Keratinocyte (primary cell): ENCODE measurements around the gene SPRED2. TPM values are rescaled to one million over a fixed set of nuclear protein-coding genes. Genes with fewer than 3 reads are reported as not detected.
A peak's percentile ranks its signal among the peaks of the same experiment; 100 is the strongest.
"Not testable (repeated sequence)": the region's sequence is repeated elsewhere in the genome, so short reads cannot be mapped to it uniquely, and the experiment has no call there.

Source experiments
- DNase-seq: peaks from one replicate; pipeline ENCODE4 v3.0.0-alpha.2; 2011; ENCODE audit warnings: low read depth, missing footprints, low spot score
- FAIRE-seq: peaks from 2 replicates; lab custom pipeline; 2011; peaks lifted over from hg19 to GRCh38; lab: Jason Lieb, UNC
- H2AFZ ChIP-seq: 2 replicates; pipeline ENCODE4 v1.6.0; 2012; ENCODE audit warnings: low read length, control low read depth, inconsistent platforms; ENCODE audit not compliant: control insufficient read depth
- H3K27ac ChIP-seq: 2 replicates; pipeline ENCODE4 v1.5.1; 2011; ENCODE audit warnings: low read length; ENCODE audit not compliant: control insufficient read depth, insufficient read depth
- H3K27me3 ChIP-seq: 3 replicates; pipeline ENCODE4 v1.6.0; 2011; ENCODE audit warnings: low read length; ENCODE audit not compliant: control insufficient read depth, insufficient read depth; ENCODE audit errors: extremely low read depth
- H3K36me3 ChIP-seq, 2 experiments: 2 replicates in 1 of 2; 3 replicates in 1 of 2; pipeline ENCODE4 v1.5.1; 2011; ENCODE audit warnings: low read length in 2 of 2, mild to moderate bottlenecking in 1 of 2; ENCODE audit not compliant: control insufficient read depth in 2 of 2, insufficient read depth in 2 of 2; ENCODE audit errors: extremely low read depth in 1 of 2
- H3K4me1 ChIP-seq: 3 replicates; pipeline ENCODE4 v1.5.1; 2011; ENCODE audit warnings: low read length; ENCODE audit not compliant: control insufficient read depth, insufficient read depth; ENCODE audit errors: extremely low read depth
- H3K4me2 ChIP-seq: 3 replicates; pipeline ENCODE4 v1.6.0; 2011; ENCODE audit warnings: low read depth, low read length; ENCODE audit not compliant: control insufficient read depth, insufficient read depth; ENCODE audit errors: extremely low read depth
- H3K4me3 ChIP-seq, 3 experiments: fragments of 200-600 bp in 1 of 3; sonication (generic) in 1 of 3; 2 replicates in 2 of 3; 3 replicates in 1 of 3; pipeline ENCODE4 v1.5.1; 2011 to 2016; ENCODE audit warnings: low read length in 3 of 3, mild to moderate bottlenecking in 3 of 3, control low read depth in 2 of 3, inconsistent platforms in 1 of 3, low read depth in 1 of 3, mixed read lengths in 1 of 3, mixed run types in 1 of 3, moderate library complexity in 1 of 3; ENCODE audit not compliant: control insufficient read depth in 2 of 3, insufficient read depth in 2 of 3; ENCODE audit errors: extremely low read depth in 1 of 3
- H3K79me2 ChIP-seq: 2 replicates; pipeline ENCODE4 v1.6.0; 2012; ENCODE audit warnings: low read length; ENCODE audit not compliant: control insufficient read depth, insufficient read depth
- H3K9ac ChIP-seq: 3 replicates; pipeline ENCODE4 v1.6.0; 2011; ENCODE audit warnings: low read length; ENCODE audit not compliant: control insufficient read depth, insufficient read depth; ENCODE audit errors: extremely low read depth
- H3K9me1 ChIP-seq: 3 replicates; pipeline ENCODE4 v1.6.0; 2011; ENCODE audit warnings: low read length; ENCODE audit not compliant: control insufficient read depth, insufficient read depth; ENCODE audit errors: extremely low read depth
- H3K9me3 ChIP-seq: 2 replicates; pipeline ENCODE4 v1.5.1; 2012; ENCODE audit warnings: low read depth, low read length; ENCODE audit not compliant: control insufficient read depth
- H4K20me1 ChIP-seq: 3 replicates; pipeline ENCODE4 v1.6.0; 2011; ENCODE audit warnings: low read length; ENCODE audit not compliant: control insufficient read depth, insufficient read depth; ENCODE audit errors: extremely low read depth
- EZH2 ChIP-seq: IDR thresholded peaks from one replicate; pipeline ENCODE4 v1.6.1; 2012; ENCODE audit warnings: inconsistent platforms, mild to moderate bottlenecking, low read length, moderate library complexity
- dilution Hi-C: fragments of 300-500 bp; cut with MboI; formaldehyde crosslinking; loops from one replicate; pipeline ENCODE4 v1.7.0; 2020; ENCODE audit warnings: low sequenced_read_pairs; ENCODE audit not compliant: extremely low pct_ligation_motif_present
- polyA plus RNA-seq, 5 experiments: library from polyadenylated mRNA; depleted of rRNA in 3 of 5; stranded (reverse) in 3 of 5; stranded (forward) in 1 of 5; unstranded in 1 of 5; fragments of >200 nt; gene quantifications; 1 replicate in 1 of 5; 2 replicates in 3 of 5; 3 replicates in 1 of 5; pipeline versions ENCODE4 v1.2.1 to v1.2.3, GENCODE V29; 2011 to 2012; ENCODE audit warnings: missing spikeins in 2 of 5, low read depth in 1 of 5, low replicate concordance in 1 of 5
- TF ChIP-seq, protein P1 (sequence below), 3 experiments: IDR thresholded peaks in 1 of 3; conservative IDR thresholded peaks in 1 of 3; optimal IDR thresholded peaks in 1 of 3; 2 replicates in 2 of 3; 3 replicates in 1 of 3; pipeline versions ENCODE3 to v1.5.1; 2011; ENCODE audit warnings: low read length in 3 of 3, mild to moderate bottlenecking in 3 of 3, moderate library complexity in 2 of 3, control low read depth in 1 of 3, inconsistent platforms in 1 of 3; ENCODE audit not compliant: insufficient read depth in 2 of 3; ENCODE audit errors: extremely low read depth in 1 of 3

SPRED2 gene
- polyA plus RNA-seq, 1 donor (not counting 4 experiments of a cell fraction or from before 2014, with no cell fraction given): 26.8 TPM

DNA sequence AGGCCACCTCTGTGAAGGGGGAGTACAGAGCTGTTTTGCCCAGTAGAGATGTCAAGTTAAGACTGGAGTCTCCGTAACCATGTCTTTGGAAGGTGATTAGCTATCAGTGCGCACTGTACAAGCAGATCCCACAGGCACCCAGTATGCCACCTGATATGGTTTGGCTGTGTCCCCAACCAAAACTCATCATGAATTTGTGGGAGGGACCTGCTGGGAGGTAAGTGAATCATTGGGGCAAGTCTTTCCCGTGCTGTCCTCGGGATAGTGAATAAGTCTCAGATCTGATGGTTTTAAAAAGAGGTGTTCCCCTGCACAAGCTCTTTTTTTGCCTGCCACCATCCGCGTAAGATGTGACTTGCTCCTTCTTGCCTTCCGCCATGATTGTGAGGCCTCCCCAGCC lies 114.6 kb downstream of the SPRED2 start:
- FAIRE-seq (no peak), DNase-seq (peak; percentile 35)
- TF ChIP-seq, protein P1, sequence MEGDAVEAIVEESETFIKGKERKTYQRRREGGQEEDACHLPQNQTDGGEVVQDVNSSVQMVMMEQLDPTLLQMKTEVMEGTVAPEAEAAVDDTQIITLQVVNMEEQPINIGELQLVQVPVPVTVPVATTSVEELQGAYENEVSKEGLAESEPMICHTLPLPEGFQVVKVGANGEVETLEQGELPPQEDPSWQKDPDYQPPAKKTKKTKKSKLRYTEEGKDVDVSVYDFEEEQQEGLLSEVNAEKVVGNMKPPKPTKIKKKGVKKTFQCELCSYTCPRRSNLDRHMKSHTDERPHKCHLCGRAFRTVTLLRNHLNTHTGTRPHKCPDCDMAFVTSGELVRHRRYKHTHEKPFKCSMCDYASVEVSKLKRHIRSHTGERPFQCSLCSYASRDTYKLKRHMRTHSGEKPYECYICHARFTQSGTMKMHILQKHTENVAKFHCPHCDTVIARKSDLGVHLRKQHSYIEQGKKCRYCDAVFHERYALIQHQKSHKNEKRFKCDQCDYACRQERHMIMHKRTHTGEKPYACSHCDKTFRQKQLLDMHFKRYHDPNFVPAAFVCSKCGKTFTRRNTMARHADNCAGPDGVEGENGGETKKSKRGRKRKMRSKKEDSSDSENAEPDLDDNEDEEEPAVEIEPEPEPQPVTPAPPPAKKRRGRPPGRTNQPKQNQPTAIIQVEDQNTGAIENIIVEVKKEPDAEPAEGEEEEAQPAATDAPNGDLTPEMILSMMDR (optimal IDR thresholded peaks at IDR 0.05 in 1 of 3, IDR thresholded peaks at IDR 0.05 in 1 of 3, conservative IDR thresholded peaks at IDR 0.05 in 1 of 3; ENCODE audit: extremely low read depth in 1 of 3, insufficient read depth in 2 of 3, low read length in 3 of 3): no peak
- no peak for TF ChIP-seq EZH2
- Histone ChIP-seq H3K36me3 (peaks cover 15 to 38% of the 10 kb centered on the region in 2 experiments), H4K20me1 (no peaks in the 10 kb centered on the region), H3K4me1 (peaks cover 67% of the 10 kb centered on the region), H3K79me2 (peaks cover 29% of the 10 kb centered on the region), H3K4me3 (no peak overlapping the region), H3K9ac (no peak overlapping the region), H3K27ac (peak overlapping the region; percentile 56), H3K4me2 (no peak overlapping the region), H2AFZ (no peak overlapping the region), H3K9me1 (no peaks in the 10 kb centered on the region), H3K9me3 (no peaks in the 10 kb centered on the region), H3K27me3 (no peaks in the 10 kb centered on the region)
- dilution Hi-C loops: no loop called here

- dilution Hi-C loops: not testable (repeated sequence)
Measured at GRCh38 chr2:65317351-65317750, 115.0 kb downstream of the SPRED2 start.

GRCh38 chr2:65316072-65316471 lies 116.3 kb downstream of the SPRED2 start:
- H3K4me2 ChIP-seq: peak overlapping the region; percentile 79
- no peaks in the 10 kb centered on the region for H4K20me1 ChIP-seq
- TF ChIP-seq, protein P1 (optimal IDR thresholded peaks at IDR 0.05 in 1 of 3, IDR thresholded peaks at IDR 0.05 in 1 of 3, conservative IDR thresholded peaks at IDR 0.05 in 1 of 3; ENCODE audit: extremely low read depth in 1 of 3, insufficient read depth in 2 of 3, low read length in 3 of 3): peak in 1 of 3 experiments; percentile 9
- TF ChIP-seq EZH2: no peak
- H2AFZ ChIP-seq: no peak overlapping the region
- dilution Hi-C loops: no loop called here
- peak; percentile 93 for FAIRE-seq
- no peaks in the 10 kb centered on the region for H3K27me3 ChIP-seq
- H3K79me2 ChIP-seq: peaks cover 29% of the 10 kb centered on the region
- peak; percentile 86 for DNase-seq
- no peaks in the 10 kb centered on the region for H3K9me1 ChIP-seq
- H3K9ac ChIP-seq: peak overlapping the region; percentile 66
- H3K4me1 ChIP-seq: peaks cover 58% of the 10 kb centered on the region
- H3K4me3 ChIP-seq: peak overlapping the region in 1 of 3 experiments; percentile 52
- H3K9me3 ChIP-seq: no peaks in the 10 kb centered on the region
- peak overlapping the region; percentile 94 for H3K27ac ChIP-seq
- peaks cover 24 to 47% of the 10 kb centered on the region in 2 experiments for H3K36me3 ChIP-seq

More at GRCh38 chr2:65317351-65317750, 115.0 kb downstream of the SPRED2 start:
- not testable (repeated sequence) for H3K27me3 ChIP-seq, H3K4me2 ChIP-seq, H4K20me1 ChIP-seq, H3K9ac ChIP-seq, H3K4me3 ChIP-seq, FAIRE-seq, DNase-seq, H2AFZ ChIP-seq, H3K9me3 ChIP-seq, H3K9me1 ChIP-seq
- peaks cover 17 to 42% of the 10 kb centered on the region in 2 experiments for H3K36me3 ChIP-seq
- H3K27ac ChIP-seq: peak overlapping the region; percentile 56
- peaks cover 67% of the 10 kb centered on the region for H3K4me1 ChIP-seq
- peaks cover 29% of the 10 kb centered on the region for H3K79me2 ChIP-seq
